OCI-LY1 (cell line): ENCODE measurements around the gene SLC38A2.

ENCODE experiments used
- H2AFZ ChIP-seq: fragments of 200-600 bp; sonication (generic), shearing (Covaris generic); 2 replicates; pipeline ENCODE4 v1.6.0; 2014; ENCODE audit warnings: antibody characterized with exemption, mild to moderate bottlenecking, low read length
- H3F3A ChIP-seq: fragments of 200-600 bp; sonication (generic), shearing (Covaris generic); 2 replicates; pipeline ENCODE4 v1.6.0; 2014; ENCODE audit warnings: mild to moderate bottlenecking, antibody characterized with exemption, low read length, moderate library complexity; ENCODE audit not compliant: insufficient read depth
- H3K27ac ChIP-seq: fragments of 200-600 bp; sonication (generic); 2 replicates; pipeline ENCODE4 v1.5.1; 2014; ENCODE audit warnings: low read length, mixed run types, mild to moderate bottlenecking, low read depth; ENCODE audit not compliant: poor library complexity, severe bottlenecking
- H3K27me3 ChIP-seq: fragments of 200-600 bp; sonication (generic); 2 replicates; pipeline ENCODE4 v1.6.0; 2014; ENCODE audit warnings: antibody characterized with exemption, mild to moderate bottlenecking, low read length, moderate library complexity; ENCODE audit not compliant: insufficient read depth
- H3K36me3 ChIP-seq: fragments of 200-600 bp; sonication (generic); 2 replicates; pipeline ENCODE4 v1.6.1; 2014; ENCODE audit warnings: mild to moderate bottlenecking, antibody characterized with exemption, low read length, moderate library complexity, mixed read lengths; ENCODE audit not compliant: insufficient read depth
- H3K4me1 ChIP-seq: fragments of 200-600 bp; sonication (generic); 2 replicates; pipeline ENCODE4 v1.5.1; 2014; ENCODE audit warnings: mild to moderate bottlenecking, low read length, moderate library complexity; ENCODE audit not compliant: insufficient read depth, severe bottlenecking
- H3K4me2 ChIP-seq: fragments of 200-600 bp; sonication (generic), shearing (Covaris generic); 2 replicates; pipeline ENCODE4 v1.6.1; 2014; ENCODE audit warnings: low read length
- H3K4me3 ChIP-seq: fragments of 200-600 bp; sonication (generic); 2 replicates; pipeline ENCODE4 v1.5.1; 2014; ENCODE audit warnings: low read length, low read depth, mild to moderate bottlenecking, mixed read lengths; ENCODE audit not compliant: poor library complexity, severe bottlenecking
- H3K79me2 ChIP-seq: fragments of 200-600 bp; shearing (Covaris generic); 2 replicates; pipeline ENCODE4 v1.6.1; 2016; ENCODE audit warnings: mixed run types, low read length, mixed read lengths; ENCODE audit not compliant: insufficient read depth
- H3K9ac ChIP-seq: fragments of 200-600 bp; sonication (generic), shearing (Covaris generic); 2 replicates; pipeline ENCODE4 v1.6.1; 2014; ENCODE audit warnings: mild to moderate bottlenecking, low read length, mixed read lengths
- H3K9me2 ChIP-seq: fragments of 200-600 bp; sonication (generic), shearing (Covaris generic); 2 replicates; pipeline ENCODE4 v1.6.1; 2014; ENCODE audit warnings: low read depth, mild to moderate bottlenecking, low read length, mixed read lengths
- H3K9me3 ChIP-seq: fragments of 200-600 bp; shearing (Covaris generic); 2 replicates; pipeline ENCODE4 v1.6.1; 2014; ENCODE audit warnings: low read length, mixed read lengths
- H4K20me1 ChIP-seq: fragments of 200-600 bp; sonication (generic), shearing (Covaris generic); 2 replicates; pipeline ENCODE4 v1.6.0; 2016; ENCODE audit warnings: mild to moderate bottlenecking, low read length; ENCODE audit not compliant: insufficient read depth
- EZH2 ChIP-seq: fragments of 200-600 bp; sonication (generic), shearing (Covaris generic); IDR thresholded peaks from 2 replicates; pipeline ENCODE4 v1.8.0; 2017; ENCODE audit warnings: borderline replicate concordance, mixed run types, mild to moderate bottlenecking, antibody characterized with exemption, low read length, moderate library complexity, mixed read lengths
- TF ChIP-seq, protein P1 (sequence below): fragments of 200-600 bp; sonication (generic), shearing (Covaris generic); IDR thresholded peaks from 2 replicates; pipeline ENCODE4 v1.5.1; 2017; ENCODE audit warnings: mild to moderate bottlenecking, antibody characterized with exemption, low read length, moderate library complexity, mixed read lengths

Gene SLC38A2

DNA sequence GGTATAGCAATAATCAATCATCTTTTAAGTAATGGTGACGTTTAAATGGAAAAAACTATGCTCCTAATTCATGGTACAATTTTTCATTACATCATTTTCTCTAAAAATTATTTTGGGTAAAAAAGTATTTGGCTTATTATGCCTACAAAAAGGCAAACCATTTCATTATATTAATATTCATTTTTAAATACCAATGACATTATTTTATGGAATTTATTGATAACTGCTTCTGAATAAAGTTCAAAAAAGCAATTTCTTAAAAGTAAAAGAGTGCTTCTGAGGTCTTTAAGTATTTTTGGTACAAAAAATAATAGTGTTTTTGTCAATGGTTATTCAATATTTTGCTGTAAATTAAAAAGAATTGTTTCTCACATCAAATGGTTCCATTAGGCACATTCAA lies 12.2 kb downstream of the SLC38A2 start:
- Histone ChIP-seq H4K20me1 (no peaks in the 10 kb centered on the region), H3K9me2 (no peaks in the 10 kb centered on the region), H3K4me3 (no peak overlapping the region), H3F3A (peaks cover 29% of the 10 kb centered on the region), H3K9ac (no peak overlapping the region), H3K9me3 (no peaks in the 10 kb centered on the region), H3K27me3 (no peaks in the 10 kb centered on the region), H3K27ac (no peak overlapping the region), H3K4me2 (no peak overlapping the region), H2AFZ (no peak overlapping the region), H3K4me1 (no peaks in the 10 kb centered on the region), H3K79me2 (no peaks in the 10 kb centered on the region), H3K36me3 (peaks cover 73% of the 10 kb centered on the region)
- TF ChIP-seq, protein P1, sequence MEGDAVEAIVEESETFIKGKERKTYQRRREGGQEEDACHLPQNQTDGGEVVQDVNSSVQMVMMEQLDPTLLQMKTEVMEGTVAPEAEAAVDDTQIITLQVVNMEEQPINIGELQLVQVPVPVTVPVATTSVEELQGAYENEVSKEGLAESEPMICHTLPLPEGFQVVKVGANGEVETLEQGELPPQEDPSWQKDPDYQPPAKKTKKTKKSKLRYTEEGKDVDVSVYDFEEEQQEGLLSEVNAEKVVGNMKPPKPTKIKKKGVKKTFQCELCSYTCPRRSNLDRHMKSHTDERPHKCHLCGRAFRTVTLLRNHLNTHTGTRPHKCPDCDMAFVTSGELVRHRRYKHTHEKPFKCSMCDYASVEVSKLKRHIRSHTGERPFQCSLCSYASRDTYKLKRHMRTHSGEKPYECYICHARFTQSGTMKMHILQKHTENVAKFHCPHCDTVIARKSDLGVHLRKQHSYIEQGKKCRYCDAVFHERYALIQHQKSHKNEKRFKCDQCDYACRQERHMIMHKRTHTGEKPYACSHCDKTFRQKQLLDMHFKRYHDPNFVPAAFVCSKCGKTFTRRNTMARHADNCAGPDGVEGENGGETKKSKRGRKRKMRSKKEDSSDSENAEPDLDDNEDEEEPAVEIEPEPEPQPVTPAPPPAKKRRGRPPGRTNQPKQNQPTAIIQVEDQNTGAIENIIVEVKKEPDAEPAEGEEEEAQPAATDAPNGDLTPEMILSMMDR = no peak
- no peak for TF ChIP-seq EZH2

DNA sequence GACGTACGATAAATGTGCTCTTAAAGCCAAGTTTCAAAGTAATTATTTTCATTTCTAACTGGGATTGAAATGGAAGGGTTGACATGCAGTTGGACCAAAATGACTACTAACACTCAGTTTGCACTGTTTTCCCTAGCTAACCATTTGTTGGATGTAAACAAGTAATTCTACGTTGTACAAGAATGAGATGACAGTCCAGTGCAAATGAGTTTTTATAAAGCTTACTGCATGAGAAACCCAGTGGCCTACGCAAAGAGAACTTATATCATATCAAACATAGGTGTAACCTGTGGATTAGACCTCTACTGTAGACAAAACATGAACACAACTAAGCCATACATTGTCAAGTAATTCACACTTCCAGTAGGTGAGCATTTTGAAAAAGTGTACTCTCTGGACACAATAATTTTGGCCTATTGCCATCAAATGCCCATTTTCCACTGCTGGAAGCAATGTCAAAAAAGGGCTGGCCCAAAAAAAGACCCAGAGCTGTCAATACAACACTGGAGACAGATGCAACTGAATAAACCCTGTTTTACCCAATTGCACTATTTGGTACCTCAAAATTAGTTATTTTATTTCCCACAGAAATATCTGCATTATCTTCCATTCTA lies 12.8 kb downstream of the SLC38A2 start:
- peaks cover 29% of the 10 kb centered on the region for H3F3A ChIP-seq

DNA sequence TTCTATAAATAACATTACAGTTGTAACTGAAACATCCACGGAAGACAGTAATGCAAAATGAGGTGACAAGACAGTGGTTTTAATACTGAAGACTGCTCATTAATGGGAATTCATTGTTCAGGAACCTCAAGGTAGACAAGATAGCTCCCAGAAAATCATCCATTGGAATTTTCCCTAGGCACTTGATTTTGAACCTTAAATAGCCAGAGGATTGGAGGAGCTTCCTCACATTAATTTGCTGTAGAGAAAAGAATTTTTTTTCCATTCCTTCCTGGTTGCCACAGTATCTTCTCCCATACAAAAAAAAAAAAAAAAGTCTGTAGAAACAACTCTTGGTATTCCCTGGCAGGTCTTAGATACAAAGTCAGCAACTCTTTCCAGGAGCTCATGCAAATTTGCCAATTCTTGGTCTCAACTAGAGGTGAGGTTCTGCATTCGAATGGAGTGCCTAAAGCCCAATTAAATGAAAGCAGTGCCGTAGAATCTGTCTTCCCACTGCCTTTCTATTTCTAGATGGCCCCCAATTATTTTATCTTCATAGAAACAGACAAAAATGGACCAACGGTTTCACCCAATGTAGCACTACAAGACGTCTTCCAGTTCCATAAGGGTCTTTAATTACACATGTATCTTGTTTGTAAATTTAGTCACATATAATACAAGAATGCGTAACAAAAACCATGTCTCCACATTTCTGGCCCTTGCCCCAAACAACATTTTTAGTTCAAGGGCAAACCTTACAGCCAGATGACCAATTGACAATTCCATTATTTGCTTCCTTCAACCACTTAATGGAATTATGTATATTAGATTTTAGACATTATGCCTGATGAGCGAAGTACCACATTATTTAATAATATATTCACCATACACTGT lies 13.5 kb downstream of the SLC38A2 start:
- H3F3A ChIP-seq = peaks cover 29% of the 10 kb centered on the region
- H3K27me3 ChIP-seq = no peaks in the 10 kb centered on the region
- no peak overlapping the region for H2AFZ ChIP-seq
- H3K9me2 ChIP-seq = no peaks in the 10 kb centered on the region
- no peaks in the 10 kb centered on the region for H3K79me2 ChIP-seq
- no peaks in the 10 kb centered on the region for H3K9me3 ChIP-seq
- no peaks in the 10 kb centered on the region for H4K20me1 ChIP-seq
- H3K4me3 ChIP-seq = no peak overlapping the region
- H3K27ac ChIP-seq = no peak overlapping the region
- no peak overlapping the region for H3K4me2 ChIP-seq
- peaks cover 59% of the 10 kb centered on the region for H3K36me3 ChIP-seq
- no peak overlapping the region for H3K9ac ChIP-seq
- TF ChIP-seq EZH2 = no peak
- TF ChIP-seq, protein P1 = no peak
- no peaks in the 10 kb centered on the region for H3K4me1 ChIP-seq

More for the DNA sequence above, 12.8 kb downstream of the SLC38A2 start:
- no peaks in the 10 kb centered on the region for H3K4me1 ChIP-seq
- no peak overlapping the region for H3K9ac ChIP-seq
- H3K36me3 ChIP-seq = peaks cover 67% of the 10 kb centered on the region
- H4K20me1 ChIP-seq = no peaks in the 10 kb centered on the region
- H2AFZ ChIP-seq = no peak overlapping the region
- no peak overlapping the region for H3K4me2 ChIP-seq
- no peak overlapping the region for H3K4me3 ChIP-seq
- no peaks in the 10 kb centered on the region for H3K79me2 ChIP-seq
- no peaks in the 10 kb centered on the region for H3K9me2 ChIP-seq
- no peaks in the 10 kb centered on the region for H3K9me3 ChIP-seq
- no peak for TF ChIP-seq EZH2
- no peaks in the 10 kb centered on the region for H3K27me3 ChIP-seq
- no peak overlapping the region for H3K27ac ChIP-seq
